ENCODE measurements around the gene SOCS4.
"Not testable (repeated sequence)": the region's sequence is repeated elsewhere in the genome, so short reads cannot be mapped to it uniquely, and the experiment has no call there.

Gene SOCS4

DNA sequence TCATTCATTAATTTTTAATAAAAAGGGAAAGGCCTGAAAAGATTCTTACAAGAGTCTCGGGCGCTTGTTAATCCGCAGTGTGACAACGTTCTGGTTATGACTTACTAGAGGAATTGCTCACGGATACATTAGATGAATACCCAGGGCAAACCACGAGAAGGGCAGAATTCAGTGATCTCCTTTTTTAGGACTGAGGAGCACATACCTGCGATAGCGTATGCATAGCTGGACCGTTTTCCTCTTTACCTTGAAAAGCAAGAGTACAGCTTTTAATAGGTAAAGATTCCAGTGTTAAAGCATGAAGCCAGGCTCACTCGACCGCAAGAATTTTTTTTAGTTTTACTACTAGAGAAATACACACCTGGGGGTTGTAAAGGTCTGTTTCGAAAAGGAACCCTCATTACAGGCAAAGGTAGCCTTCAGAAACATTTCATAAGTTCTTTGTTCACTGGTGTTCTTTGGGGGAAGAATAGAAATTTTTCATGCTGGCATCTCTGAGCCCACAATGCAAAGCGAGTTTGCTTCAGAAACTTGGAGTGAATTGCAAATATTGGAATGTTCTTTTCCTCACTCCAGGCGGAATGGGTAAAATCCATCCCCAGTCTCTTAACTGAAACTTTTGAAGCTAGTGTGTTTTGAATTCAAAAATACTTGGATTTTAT is 25.4 kb downstream of the SOCS4 start:
- DNase-seq: no peak

DNA sequence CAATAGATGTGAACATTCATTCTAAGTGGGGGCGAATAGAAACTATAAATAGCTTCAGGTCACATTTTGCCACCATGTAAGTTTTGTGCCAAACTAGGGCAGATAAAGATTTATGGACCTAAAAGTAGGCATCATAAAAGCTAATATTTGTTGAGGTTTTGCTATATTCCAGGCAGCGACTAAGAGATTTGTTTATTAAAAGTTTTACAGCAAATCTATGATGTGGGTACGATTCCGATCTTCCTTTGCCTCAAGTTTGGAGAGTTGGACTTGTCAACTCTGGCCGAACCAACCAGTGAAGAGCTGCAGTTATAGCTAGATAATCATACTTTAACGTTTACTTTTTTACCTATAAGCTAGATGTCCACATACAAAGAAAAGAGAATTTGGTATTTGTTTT is 26.0 kb downstream of the SOCS4 start:
- DNase-seq: no peak

GRCh38 chr14:55053500-55053899 is 26.5 kb downstream of the SOCS4 start:
- no peak for DNase-seq

- no peak for DNase-seq
Observed at GRCh38 chr14:55054098-55054497, 27.1 kb downstream of the SOCS4 start.

DNA sequence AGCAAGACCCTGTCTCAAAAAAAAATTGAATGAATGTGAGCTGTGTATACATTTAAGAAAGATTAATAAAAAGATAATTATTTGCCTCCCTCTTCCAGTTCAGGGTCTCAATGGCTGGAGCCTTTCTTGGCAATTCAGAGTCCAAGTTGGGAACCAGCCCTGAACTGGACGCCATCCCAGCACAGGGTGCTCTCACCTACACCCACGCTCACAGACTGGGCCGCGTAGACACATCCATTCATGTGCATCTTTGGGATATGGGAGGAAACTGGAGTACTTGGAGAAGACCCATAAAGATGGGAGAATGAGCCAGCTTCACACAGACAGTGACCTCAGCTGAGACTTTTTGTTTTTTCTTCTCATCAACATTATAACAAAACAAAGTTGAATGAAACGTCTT is 30.9 kb downstream of the SOCS4 start:
- DNase-seq: no peak

DNA sequence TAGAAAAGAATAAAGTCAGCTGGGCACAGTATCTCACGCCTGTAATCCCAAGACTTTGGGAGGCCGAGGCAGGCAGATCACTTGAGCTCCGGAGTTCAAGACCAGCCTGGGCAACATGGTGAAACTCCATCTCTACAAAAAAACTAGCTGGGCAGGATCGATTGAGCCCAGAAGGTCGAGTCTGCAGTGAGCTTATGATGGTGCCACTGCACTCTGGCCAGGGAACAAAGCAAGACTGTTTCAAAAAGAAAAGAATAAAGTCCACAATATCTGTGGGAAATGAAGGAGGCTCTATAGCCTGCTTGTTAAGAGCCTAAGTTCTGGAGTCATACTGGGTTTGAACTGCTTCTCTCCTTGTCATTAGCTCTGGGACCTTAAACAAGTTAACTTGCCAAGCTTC is 32.3 kb downstream of the SOCS4 start:
- DNase-seq: no peak

DNA sequence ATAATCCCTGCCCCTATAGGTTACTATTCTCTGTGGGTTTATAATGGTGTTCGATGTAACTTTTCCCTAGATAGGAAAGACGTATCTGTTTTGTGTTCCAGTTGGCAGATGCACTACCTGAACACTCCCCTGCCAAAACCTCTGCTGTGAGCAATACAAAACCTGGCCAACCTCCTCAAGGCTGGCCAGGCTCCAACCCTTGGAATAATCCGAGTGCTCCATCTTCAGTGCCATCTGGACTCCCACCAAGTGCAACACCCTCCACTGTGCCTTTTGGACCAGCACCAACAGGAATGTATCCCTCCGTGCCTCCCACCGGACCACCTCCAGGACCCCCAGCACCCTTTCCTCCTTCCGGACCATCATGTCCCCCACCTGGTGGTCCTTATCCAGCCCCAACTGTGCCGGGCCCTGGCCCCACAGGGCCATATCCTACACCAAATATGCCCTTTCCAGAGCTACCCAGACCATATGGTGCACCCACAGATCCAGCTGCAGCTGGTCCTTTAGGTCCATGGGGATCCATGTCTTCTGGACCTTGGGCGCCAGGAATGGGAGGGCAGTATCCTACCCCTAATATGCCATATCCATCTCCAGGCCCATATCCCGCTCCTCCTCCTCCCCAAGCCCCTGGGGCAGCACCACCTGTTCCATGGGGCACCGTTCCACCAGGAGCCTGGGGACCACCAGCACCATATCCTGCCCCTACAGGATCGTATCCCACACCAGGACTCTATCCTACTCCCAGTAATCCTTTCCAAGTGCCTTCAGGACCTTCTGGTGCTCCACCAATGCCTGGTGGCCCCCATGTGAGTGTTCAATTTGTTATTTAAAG is 35.7 kb downstream of the SOCS4 start:
- DNase-seq: no peak

GRCh38 chr14:55064896-55065295 is 37.9 kb downstream of the SOCS4 start:
- not testable (repeated sequence) for DNase-seq

- no peak for DNase-seq
Observed at GRCh38 chr14:55065411-55065810, 38.4 kb downstream of the SOCS4 start.

DNA sequence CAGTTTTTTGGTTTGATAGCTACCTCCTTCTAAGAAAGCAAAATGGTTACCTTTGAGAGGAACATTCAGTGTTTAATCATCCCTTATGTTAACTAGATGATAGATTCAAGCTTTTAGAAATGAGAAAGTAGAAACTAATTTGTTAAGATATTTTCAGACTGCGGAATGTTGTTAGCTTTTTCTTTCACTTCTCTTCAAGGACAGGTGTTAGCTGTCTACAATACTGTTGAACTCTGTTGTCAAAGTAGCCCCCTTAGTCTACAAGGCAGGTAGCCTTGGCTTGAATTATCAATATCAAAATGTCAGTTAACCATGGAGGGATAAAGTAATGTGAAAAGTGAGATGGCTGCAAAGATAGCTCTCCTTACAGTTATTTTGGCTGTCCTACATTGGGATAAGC is 39.2 kb downstream of the SOCS4 start:
- DNase-seq: no peak

- no peak for DNase-seq
Observed at GRCh38 chr14:55070981-55071411, 44.0 kb downstream of the SOCS4 start.

DNA sequence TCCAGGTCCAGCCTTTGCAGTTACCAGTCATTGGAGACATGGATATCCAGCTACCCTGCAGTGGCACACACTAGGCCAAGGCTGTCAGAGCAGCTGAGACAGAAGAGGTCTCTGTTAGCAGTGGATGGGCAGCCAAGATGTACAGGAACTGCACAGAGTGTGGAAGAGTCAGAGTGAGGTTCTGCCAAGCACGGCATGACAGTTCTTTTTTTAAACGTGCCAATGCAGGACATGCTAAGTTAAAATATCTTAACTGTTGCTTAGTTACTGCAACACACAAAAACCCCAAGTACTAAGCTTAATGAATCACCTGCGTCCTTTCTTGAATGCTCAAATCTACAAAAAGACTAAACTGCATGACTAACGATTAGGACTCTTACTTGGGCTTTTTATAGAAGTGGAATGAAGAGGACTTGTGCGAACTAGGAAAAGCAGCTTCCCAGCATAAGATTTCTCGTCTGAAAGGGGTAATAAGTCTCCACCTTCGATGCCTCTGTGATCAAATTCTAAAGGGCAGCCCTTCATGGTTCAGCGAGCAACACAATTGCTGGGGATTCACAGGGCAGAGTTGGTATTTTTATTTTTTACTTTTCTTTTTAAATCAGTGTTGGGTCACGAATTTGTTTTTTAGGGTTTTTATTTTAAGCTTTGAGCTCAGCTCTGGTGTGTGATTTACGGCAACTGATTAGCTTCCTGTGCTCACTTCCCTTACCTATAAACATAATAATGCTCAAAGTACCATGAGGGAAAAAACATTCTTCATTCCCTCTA is 45.0 kb downstream of the SOCS4 start:
- peak; percentile 42 to 44 for DNase-seq

DNA sequence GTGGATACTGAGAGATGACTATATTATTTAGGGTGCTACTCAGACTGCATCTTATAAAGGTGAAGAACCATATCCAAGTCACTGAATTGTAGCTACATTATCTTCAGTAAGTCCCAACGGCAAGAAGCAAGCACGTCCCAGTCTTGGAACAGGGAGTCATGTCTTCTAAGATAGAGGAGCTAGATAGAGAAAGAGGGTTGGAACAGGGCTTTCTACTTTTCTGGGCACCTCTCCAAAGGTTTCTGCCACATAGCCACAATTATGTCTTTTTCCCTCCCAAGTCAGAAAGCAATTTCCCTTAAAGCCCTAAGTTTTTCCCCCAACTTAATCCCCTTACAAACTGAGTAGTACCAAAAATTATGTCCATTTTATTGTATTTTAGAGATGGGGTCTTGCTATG is 46.8 kb downstream of the SOCS4 start:
- DNase-seq: no peak

GRCh38 chr14:55074662-55075061 is 47.6 kb downstream of the SOCS4 start:
- DNase-seq: no peak

GRCh38 chr14:55075628-55076175 is 48.7 kb downstream of the SOCS4 start:
- DNase-seq: no peak

- peak; percentile 20 to 25 for DNase-seq
Observed at GRCh38 chr14:55077170-55078151, 50.4 kb downstream of the SOCS4 start.

- not testable (repeated sequence) for DNase-seq
Observed at GRCh38 chr14:55079961-55080360, 52.9 kb downstream of the SOCS4 start.

DNA sequence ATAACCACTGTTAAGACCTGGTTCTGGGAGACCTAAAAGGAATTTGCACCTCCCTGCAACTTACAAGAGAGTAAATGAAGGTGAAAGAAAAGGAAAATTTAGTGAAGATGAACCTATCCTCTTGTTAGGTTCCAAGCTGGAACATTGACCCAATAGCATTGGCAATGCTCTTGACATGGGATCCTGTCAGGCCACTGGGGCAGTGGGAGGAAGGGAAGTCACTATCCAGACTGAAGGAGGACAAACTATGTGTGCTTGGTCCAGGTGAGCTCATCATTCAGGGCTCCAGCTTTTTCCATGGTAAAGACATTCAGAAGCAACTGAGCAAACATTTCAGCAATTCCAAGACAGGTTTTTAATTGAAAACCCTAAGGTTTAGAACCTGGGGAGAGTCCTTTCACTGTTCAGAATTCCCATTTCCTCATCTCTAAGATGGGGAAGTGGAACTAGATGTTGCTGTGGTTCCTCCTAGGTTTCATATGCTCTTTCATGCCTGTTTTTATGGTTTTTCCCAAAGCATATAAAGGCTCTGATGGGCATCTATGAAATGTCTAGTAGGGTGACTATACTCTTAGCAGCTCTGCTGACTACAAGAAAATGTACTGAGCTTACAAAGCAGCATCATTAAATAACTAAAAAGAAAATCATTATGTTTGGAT is 57.5 kb downstream of the SOCS4 start:
- no peak for DNase-seq

DNA sequence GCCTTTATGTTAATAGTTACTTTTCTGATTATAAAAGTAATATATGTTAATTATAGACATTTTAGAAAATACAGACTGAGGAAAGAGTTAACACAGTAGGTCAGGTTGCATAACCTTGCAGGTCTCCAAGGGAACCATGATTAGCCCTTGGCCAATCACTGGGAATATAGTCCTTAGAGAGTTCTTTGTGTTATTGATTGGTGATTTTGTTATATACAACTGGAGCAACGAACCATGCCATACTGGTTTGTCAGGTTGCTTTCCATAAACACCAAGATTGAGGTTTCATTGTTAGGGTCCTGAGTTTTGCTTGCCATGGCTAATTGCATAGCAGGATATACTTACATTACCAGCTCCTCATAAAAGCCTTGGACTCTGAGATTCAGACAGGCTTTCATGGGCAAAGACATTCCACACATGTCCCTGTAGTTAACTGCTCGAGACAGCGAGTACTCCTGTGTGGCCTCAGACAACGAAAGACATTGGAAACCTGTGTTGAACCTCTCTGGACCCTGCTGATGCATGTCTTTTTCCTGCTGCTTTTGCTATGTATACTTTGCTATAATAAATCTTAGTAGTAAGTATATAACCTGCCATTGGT is 58.1 kb downstream of the SOCS4 start:
- no peak for DNase-seq

- no peak for DNase-seq
Observed at GRCh38 chr14:55086938-55087337, 59.9 kb downstream of the SOCS4 start.

- no peak for DNase-seq
Observed at GRCh38 chr14:55088356-55088755, 61.3 kb downstream of the SOCS4 start.
